Measurements from ENCODE around the gene ARHGEF16.

ARHGEF16 gene

GRCh38 chr1:3456964-3457909, 2.8 kb downstream of the ARHGEF16 start:
- TF ChIP-seq, protein P1, sequence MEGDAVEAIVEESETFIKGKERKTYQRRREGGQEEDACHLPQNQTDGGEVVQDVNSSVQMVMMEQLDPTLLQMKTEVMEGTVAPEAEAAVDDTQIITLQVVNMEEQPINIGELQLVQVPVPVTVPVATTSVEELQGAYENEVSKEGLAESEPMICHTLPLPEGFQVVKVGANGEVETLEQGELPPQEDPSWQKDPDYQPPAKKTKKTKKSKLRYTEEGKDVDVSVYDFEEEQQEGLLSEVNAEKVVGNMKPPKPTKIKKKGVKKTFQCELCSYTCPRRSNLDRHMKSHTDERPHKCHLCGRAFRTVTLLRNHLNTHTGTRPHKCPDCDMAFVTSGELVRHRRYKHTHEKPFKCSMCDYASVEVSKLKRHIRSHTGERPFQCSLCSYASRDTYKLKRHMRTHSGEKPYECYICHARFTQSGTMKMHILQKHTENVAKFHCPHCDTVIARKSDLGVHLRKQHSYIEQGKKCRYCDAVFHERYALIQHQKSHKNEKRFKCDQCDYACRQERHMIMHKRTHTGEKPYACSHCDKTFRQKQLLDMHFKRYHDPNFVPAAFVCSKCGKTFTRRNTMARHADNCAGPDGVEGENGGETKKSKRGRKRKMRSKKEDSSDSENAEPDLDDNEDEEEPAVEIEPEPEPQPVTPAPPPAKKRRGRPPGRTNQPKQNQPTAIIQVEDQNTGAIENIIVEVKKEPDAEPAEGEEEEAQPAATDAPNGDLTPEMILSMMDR (conservative IDR thresholded peaks at IDR 0.05; ENCODE audit: low read depth) = no peak
- ChIA-PET POLR2A (ENCODE audit: low non-redundant PET) (no interaction called here), CTCF (no interaction called here)
- H3K27ac ChIP-seq = peak overlapping the region; percentile 76
- DNase-seq (ENCODE audit: low spot score) = no peak

GRCh38 chr1:3457910-3458883, 3.7 kb downstream of the ARHGEF16 start:
- H3K27ac ChIP-seq = peak overlapping the region; percentile 76
- no peak for DNase-seq (ENCODE audit: low spot score)
- CTCF ChIA-PET = interaction anchor here (1.5 kb wide), 1 partner anchor 14 kb away, joined by 6 read pairs; no protein-coding TSS in a partner anchor
- POLR2A ChIA-PET (ENCODE audit: low non-redundant PET) = no interaction called here
- TF ChIP-seq, protein P1 (conservative IDR thresholded peaks at IDR 0.05; ENCODE audit: low read depth) = no peak

GRCh38 chr1:3459051-3459908, 4.8 kb downstream of the ARHGEF16 start:
- CTCF ChIA-PET = interaction anchor here (0.7 to 1.5 kb wide), 2 partner anchors 13 to 15 kb away, joined by 3 to 6 read pairs; no protein-coding TSS in a partner anchor
- POLR2A ChIA-PET (ENCODE audit: low non-redundant PET) = no interaction called here
- DNase-seq (ENCODE audit: low spot score) = no peak
- TF ChIP-seq, protein P1 (conservative IDR thresholded peaks at IDR 0.05; ENCODE audit: low read depth) = no peak
- H3K27ac ChIP-seq = peak overlapping the region; percentile 76

- POLR2A ChIA-PET (ENCODE audit: low non-redundant PET) = no interaction called here
- DNase-seq (ENCODE audit: low spot score) = no peak
- H3K27ac ChIP-seq = peak overlapping the region; percentile 76
- CTCF ChIA-PET = interaction anchor here (0.7 kb wide), 1 partner anchor 14 kb away, joined by 3 read pairs; no protein-coding TSS in a partner anchor
- TF ChIP-seq, protein P1 (conservative IDR thresholded peaks at IDR 0.05; ENCODE audit: low read depth) = no peak
Observed at GRCh38 chr1:3459940-3460671, 5.6 kb downstream of the ARHGEF16 start.

GRCh38 chr1:3460672-3461131, 6.2 kb downstream of the ARHGEF16 start:
- TF ChIP-seq, protein P1 (conservative IDR thresholded peaks at IDR 0.05; ENCODE audit: low read depth) = no peak
- peak overlapping the region; percentile 76 for H3K27ac ChIP-seq
- DNase-seq (ENCODE audit: low spot score) = no peak
- CTCF ChIA-PET = interaction anchor here (1.7 kb wide), 1 partner anchor 8 kb away, joined by 6 read pairs; no protein-coding TSS in a partner anchor
- POLR2A ChIA-PET (ENCODE audit: low non-redundant PET) = no interaction called here
